Body of pancreas (tissue), 4 donors: ENCODE data around the gene CACNA1C. TPM values are rescaled to one million over a fixed set of nuclear protein-coding genes. Genes with fewer than 3 reads are reported as not detected.

Source experiments
- ATAC-seq: fragments of 150-250 bp; one replicate; pipeline ENCODE4 v1.9.1; 2016
- DNase-seq, 4 donors: peaks; one replicate each; pipeline ENCODE4 v3.0.0-alpha.2; 2019
- H3K27ac ChIP-seq, 4 donors: fragments of 200-600 bp; sonication (generic); 1 replicate in 3 of 4; 2 replicates in 1 of 4; pipeline versions ENCODE4 v1.5.1 to v1.6.1; 2016 to 2019; ENCODE audit warnings: mild to moderate bottlenecking in 1 of 4, mixed read lengths in 1 of 4, moderate library complexity in 1 of 4
- H3K27me3 ChIP-seq, 2 donors: fragments of 200-600 bp; sonication (generic); one replicate each; pipeline ENCODE4 v1.6.0; 2016; ENCODE audit warnings: mild to moderate bottlenecking in 1 of 2
- H3K36me3 ChIP-seq, 2 donors: fragments of 200-600 bp; sonication (generic); replicated peaks in 1 of 2; 2 replicates each; pipeline ENCODE4 v1.5.1; 2016; ENCODE audit warnings: low read depth in 2 of 2; ENCODE audit not compliant: insufficient read depth in 1 of 2
- H3K4me1 ChIP-seq: fragments of 200-600 bp; sonication (generic); one replicate; pipeline ENCODE4 v1.6.0; 2016
- H3K4me3 ChIP-seq, 2 donors: fragments of 200-600 bp; sonication (generic); 1 replicate in 1 of 2; 2 replicates in 1 of 2; pipeline ENCODE4 v1.5.1; 2016 to 2019
- H3K9me3 ChIP-seq, 3 donors: fragments of 200-600 bp; sonication (generic); 1 replicate in 2 of 3; 2 replicates in 1 of 3; pipeline ENCODE4 v1.5.1; 2016
- POLR2A ChIP-seq, 3 donors: fragments of 450-650 bp; IDR thresholded peaks; one replicate each; pipeline ENCODE4 v1.6.1; 2016; ENCODE audit warnings: antibody characterized with exemption in 3 of 3, mild to moderate bottlenecking in 2 of 3
- WGBS, 2 donors: methylation state at CpG; one replicate each; pipeline ENCODE4 v1.1.5; 2017; 5-methylcytosine and 5-hydroxymethylcytosine counted together
- intact Hi-C: fragments of 100-400 bp; cut with DNase I; formaldehyde crosslinking; loops from one replicate; pipeline ENCODE4 v1.15.1; 2023
- total RNA-seq, 2 donors: library from RNA; depleted of rRNA; stranded (reverse); fragments of >200 nt; gene quantifications; one replicate each; pipeline ENCODE4 v1.1.0, GENCODE V29; 2016
- TF ChIP-seq, protein P1 (sequence below), 7 experiments: fragments of 450-650 bp in 4 of 7; fragments of 200-600 bp in 3 of 7; sonication (generic) in 3 of 7; IDR thresholded peaks; one replicate each; pipeline ENCODE4 v1.5.1; 2016 to 2019; ENCODE audit warnings: antibody characterized with exemption in 7 of 7

CACNA1C gene
- total RNA-seq, 2 donors from 2014 or later = 2.3 to 4.4 TPM

DNA sequence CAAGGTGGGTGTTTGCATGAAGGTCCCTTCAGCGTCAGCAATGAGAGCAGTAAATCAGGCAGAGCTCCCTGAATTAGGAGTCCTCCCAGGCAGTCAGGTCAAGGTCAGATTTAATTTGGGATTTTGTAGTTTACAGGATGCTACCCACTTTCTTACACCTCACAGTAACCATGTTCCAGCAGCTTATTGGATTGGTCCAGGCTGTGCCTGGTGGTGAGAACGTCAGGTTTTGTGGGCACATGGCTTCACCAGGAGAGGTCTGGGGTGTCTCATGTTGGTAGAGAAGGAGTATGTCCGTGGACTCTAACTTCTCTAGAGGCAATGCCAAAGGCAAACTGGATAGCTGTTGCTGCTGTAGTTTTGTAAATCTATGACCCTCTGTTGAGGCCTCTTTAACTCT, 158.3 kb downstream of the CACNA1C start:
- TF ChIP-seq POLR2A (IDR thresholded peaks at IDR 0.05) = no peak
- TF ChIP-seq, protein P1, sequence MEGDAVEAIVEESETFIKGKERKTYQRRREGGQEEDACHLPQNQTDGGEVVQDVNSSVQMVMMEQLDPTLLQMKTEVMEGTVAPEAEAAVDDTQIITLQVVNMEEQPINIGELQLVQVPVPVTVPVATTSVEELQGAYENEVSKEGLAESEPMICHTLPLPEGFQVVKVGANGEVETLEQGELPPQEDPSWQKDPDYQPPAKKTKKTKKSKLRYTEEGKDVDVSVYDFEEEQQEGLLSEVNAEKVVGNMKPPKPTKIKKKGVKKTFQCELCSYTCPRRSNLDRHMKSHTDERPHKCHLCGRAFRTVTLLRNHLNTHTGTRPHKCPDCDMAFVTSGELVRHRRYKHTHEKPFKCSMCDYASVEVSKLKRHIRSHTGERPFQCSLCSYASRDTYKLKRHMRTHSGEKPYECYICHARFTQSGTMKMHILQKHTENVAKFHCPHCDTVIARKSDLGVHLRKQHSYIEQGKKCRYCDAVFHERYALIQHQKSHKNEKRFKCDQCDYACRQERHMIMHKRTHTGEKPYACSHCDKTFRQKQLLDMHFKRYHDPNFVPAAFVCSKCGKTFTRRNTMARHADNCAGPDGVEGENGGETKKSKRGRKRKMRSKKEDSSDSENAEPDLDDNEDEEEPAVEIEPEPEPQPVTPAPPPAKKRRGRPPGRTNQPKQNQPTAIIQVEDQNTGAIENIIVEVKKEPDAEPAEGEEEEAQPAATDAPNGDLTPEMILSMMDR (IDR thresholded peaks at IDR 0.05) = no peak
- Histone ChIP-seq H3K9me3 (no peaks in the 10 kb centered on the region), H3K36me3 (no peaks in the 10 kb centered on the region), H3K27ac (no peak overlapping the region), H3K27me3 (no peaks in the 10 kb centered on the region), H3K4me3 (no peak overlapping the region), H3K4me1 (no peaks in the 10 kb centered on the region)
- no peak for ATAC-seq
- intact Hi-C loops = no loop called here
- WGBS, 2 donors = 61 to 83% methylated on average over 3 of the region's 3 CpGs
- no peak for DNase-seq

DNA sequence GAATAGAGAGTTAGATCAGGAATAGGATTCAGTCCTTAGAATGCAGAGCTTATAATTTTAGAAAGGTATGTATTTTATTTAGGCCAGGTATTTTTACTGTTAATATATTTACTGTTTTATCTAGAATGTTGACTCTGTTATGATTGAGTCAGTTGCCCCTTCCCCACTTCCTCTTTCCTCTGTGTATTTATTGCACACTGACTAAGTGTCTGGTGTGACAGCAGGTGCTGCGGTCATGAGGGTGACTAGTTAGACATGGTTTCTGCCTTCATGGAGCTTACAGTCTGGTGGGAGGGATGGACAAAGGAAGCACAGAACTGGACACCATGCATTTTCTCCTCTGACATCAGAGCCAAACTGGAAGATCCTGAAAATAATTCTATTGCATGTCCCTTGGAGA, 159.8 kb downstream of the CACNA1C start:
- no peak overlapping the region for H3K27ac ChIP-seq

DNA sequence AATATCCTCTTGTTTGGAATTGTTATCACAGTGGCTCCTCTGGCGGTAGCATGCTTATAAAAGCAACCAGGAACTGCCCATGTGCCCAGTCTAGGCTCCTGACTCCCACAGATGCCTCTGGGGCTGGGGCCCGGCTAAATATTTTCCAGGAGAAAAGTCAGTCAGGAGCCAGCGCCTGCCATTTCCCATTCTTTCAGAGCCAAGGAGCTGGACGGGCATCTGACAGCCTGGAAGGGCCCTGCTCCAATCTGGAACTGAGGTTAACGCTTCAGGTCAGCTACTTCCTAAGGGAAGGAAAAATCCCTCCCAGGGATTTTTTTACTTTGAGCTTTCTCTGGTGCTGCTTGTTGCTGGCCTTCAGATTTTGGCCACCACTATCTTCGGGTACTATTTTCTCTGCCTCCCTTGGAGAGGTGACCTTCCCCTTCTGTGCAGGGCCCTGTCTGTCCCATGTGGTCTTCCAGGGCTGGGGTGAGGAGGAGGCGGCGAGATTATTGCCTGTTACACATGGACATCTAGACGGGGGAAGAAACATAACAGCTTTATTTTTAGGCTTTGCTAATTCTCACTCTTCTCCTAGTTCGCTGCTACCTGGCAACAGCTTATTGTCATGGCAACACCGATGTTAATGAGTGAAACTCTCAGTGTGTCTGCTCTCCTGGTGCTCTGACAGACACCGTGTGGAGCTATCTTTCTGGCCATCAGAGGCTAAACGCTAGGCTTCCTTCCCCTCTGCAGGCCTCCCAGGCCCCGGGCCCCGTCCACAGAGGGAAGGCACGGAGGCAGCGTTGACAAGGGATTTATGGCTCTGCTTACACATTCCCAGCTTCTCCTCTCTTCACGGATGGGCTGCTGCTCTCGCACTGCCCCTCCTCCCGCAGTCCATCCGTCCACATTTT, 160.4 kb downstream of the CACNA1C start:
- DNase-seq (peak in 2 of 4 donors; percentile 36 to 40), ATAC-seq (peak; percentile 38)
- no peaks in the 10 kb centered on the region for H3K9me3 ChIP-seq
- no peaks in the 10 kb centered on the region for H3K27me3 ChIP-seq
- H3K4me3 ChIP-seq = no peak overlapping the region
- TF ChIP-seq, protein P1 (IDR thresholded peaks at IDR 0.05) = no peak
- TF ChIP-seq POLR2A (IDR thresholded peaks at IDR 0.05) = no peak
- no peaks in the 10 kb centered on the region for H3K4me1 ChIP-seq
- intact Hi-C loops = no loop called here
- WGBS, 2 donors = 36 to 50% methylated on average over 21 of the region's 21 CpGs
- H3K27ac ChIP-seq = no peak overlapping the region
- no peaks in the 10 kb centered on the region for H3K36me3 ChIP-seq

More for the DNA sequence above, 159.8 kb downstream of the CACNA1C start:
- no peak for ATAC-seq
- Histone ChIP-seq H3K4me3 (no peak overlapping the region), H3K4me1 (no peaks in the 10 kb centered on the region), H3K27me3 (no peaks in the 10 kb centered on the region), H3K36me3 (no peaks in the 10 kb centered on the region), H3K9me3 (no peaks in the 10 kb centered on the region)
- 77 to 90% methylated on average over 1 of the region's 1 CpG for WGBS, 2 donors
- intact Hi-C loops = no loop called here
- no peak for DNase-seq
- TF ChIP-seq, protein P1 (IDR thresholded peaks at IDR 0.05) = no peak
- TF ChIP-seq POLR2A (IDR thresholded peaks at IDR 0.05) = no peak

DNA sequence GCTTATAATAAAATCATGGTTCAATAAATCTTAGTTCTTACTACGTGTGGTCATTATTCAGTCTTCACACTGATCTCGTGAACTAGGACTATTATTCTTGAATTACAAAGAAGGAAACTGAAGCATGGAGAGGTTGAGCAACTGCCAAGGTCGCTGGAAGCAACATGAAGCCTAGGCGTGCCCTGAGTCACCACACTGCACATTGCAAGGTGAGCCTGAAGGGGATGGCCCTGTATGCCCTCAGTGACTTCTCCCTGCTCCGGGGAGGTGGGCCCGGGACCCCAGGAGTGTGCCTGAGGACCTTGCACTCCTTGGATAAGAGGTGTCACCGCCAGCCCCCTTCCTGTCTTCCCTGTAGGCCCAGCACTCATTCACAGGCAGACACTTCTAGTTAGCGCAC, 161.6 kb downstream of the CACNA1C start:
- Histone ChIP-seq H3K36me3 (no peaks in the 10 kb centered on the region), H3K4me3 (no peak overlapping the region), H3K27me3 (no peaks in the 10 kb centered on the region), H3K9me3 (no peaks in the 10 kb centered on the region), H3K27ac (no peak overlapping the region), H3K4me1 (no peaks in the 10 kb centered on the region)
- 60 to 61% methylated on average over 7 to 8 of the region's 8 CpGs for WGBS, 2 donors
- TF ChIP-seq POLR2A (IDR thresholded peaks at IDR 0.05) = no peak
- TF ChIP-seq, protein P1 (IDR thresholded peaks at IDR 0.05) = no peak
- DNase-seq (no peak), ATAC-seq (no peak)
- intact Hi-C loops = no loop called here
